Cortex of kidney (tissue), 1 donor: ENCODE results near the gene PRPF19.

ENCODE experiments used
- DNase-seq: peaks from one replicate; lab custom pipeline; 2025; lab: John Stamatoyannopoulos, UW

The PRPF19 gene

GRCh38 chr11:60905047-60905446, 1.3 kb downstream of the PRPF19 start:
- DNase-seq: no peak

GRCh38 chr11:60902625-60903024, 3.8 kb downstream of the PRPF19 start:
- no peak for DNase-seq

- no peak for DNase-seq
These were observed 5.5 kb downstream of the PRPF19 start for GRCh38 chr11:60900673-60901404.

GRCh38 chr11:60899977-60900376, 6.4 kb downstream of the PRPF19 start:
- DNase-seq: no peak

- no peak for DNase-seq
These were observed 7.1 kb downstream of the PRPF19 start for GRCh38 chr11:60899046-60899936.

GRCh38 chr11:60897496-60897895, 8.9 kb downstream of the PRPF19 start:
- DNase-seq: no peak

- DNase-seq: no peak
These were observed 10.7 kb downstream of the PRPF19 start for GRCh38 chr11:60895687-60896086.

GRCh38 chr11:60891103-60891741, 15.2 kb downstream of the PRPF19 start:
- no peak for DNase-seq

- no peak for DNase-seq
These were observed 15.7 kb downstream of the PRPF19 start for GRCh38 chr11:60890696-60891095.

GRCh38 chr11:60889869-60890311, 16.5 kb downstream of the PRPF19 start:
- DNase-seq: no peak

- no peak for DNase-seq
These were observed 18.8 kb downstream of the PRPF19 start for GRCh38 chr11:60887556-60887955.

- DNase-seq: no peak
These were observed 25.6 kb downstream of the PRPF19 start for GRCh38 chr11:60880643-60881282.

GRCh38 chr11:60879971-60880588, 26.3 kb downstream of the PRPF19 start:
- DNase-seq: no peak

GRCh38 chr11:60879104-60879503, 27.3 kb downstream of the PRPF19 start:
- no peak for DNase-seq

- no peak for DNase-seq
These were observed 27.9 kb downstream of the PRPF19 start for GRCh38 chr11:60878245-60879101.

GRCh38 chr11:60876168-60876485, 30.3 kb downstream of the PRPF19 start:
- DNase-seq: no peak

- no peak for DNase-seq
These were observed 30.8 kb downstream of the PRPF19 start for GRCh38 chr11:60875366-60876167.

- no peak for DNase-seq
These were observed 31.7 kb downstream of the PRPF19 start for GRCh38 chr11:60874421-60875365.

GRCh38 chr11:60873533-60873932, 32.9 kb downstream of the PRPF19 start:
- DNase-seq: no peak
